Measurements from ENCODE around the gene SCFD1. TPM values are rescaled to one million over a fixed set of nuclear protein-coding genes. Genes with fewer than 3 reads are reported as not detected.

Gene SCFD1
- total RNA-seq, 6 experiments from 2014 or later = 26.5 to 44.6 (median 34.8) TPM

- DNase-seq (no peak), ATAC-seq (no peak)
- no peak for TF ChIP-seq POLR2A (IDR thresholded peaks at IDR 0.05)
- no peak for TF ChIP-seq CTCF (IDR thresholded peaks at IDR 0.05)
- WGBS (ENCODE audit: insufficient coverage, low coverage, low lambda C conversion rate, missing lambda C conversion rate) = 71% methylated on average over 3 of the region's 3 CpGs
- H3K27ac ChIP-seq = no peak overlapping the region
- intact Hi-C loops (cut with DNase I) = no loop called here
- H3K9me3 ChIP-seq = no peaks in the 10 kb centered on the region
- no peak overlapping the region for H3K4me3 ChIP-seq
- no peaks in the 10 kb centered on the region for H3K4me1 ChIP-seq
- H3K27me3 ChIP-seq = no peaks in the 10 kb centered on the region
- H3K36me3 ChIP-seq = no peaks in the 10 kb centered on the region
Observed at GRCh38 chr14:30587141-30587540, 35.0 kb upstream of the SCFD1 start.

DNA sequence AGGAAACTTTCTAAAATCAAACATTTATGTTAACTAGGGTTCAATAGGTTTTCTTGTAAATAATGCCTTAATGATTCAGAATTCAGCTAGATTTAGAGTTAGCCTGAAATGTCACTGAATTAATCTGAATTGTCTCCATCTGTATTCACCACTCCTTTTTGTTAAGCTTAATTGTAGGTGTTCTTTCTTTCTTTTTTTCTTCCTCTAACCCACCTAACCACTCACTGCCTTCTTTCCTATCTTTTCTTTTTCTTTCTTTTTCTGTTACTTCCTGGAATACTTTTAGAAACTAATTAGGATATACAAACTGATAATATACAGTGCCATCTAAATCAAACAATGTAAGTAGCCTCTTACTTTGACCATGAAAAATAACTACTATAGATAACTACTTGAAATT is 33.2 kb upstream of the SCFD1 start:
- no peak for ATAC-seq
- no peak overlapping the region for H3K27ac ChIP-seq
- no peaks in the 10 kb centered on the region for H3K27me3 ChIP-seq
- H3K36me3 ChIP-seq = no peaks in the 10 kb centered on the region
- intact Hi-C loops (cut with DNase I) = no loop called here
- H3K4me3 ChIP-seq = no peak overlapping the region
- H3K9me3 ChIP-seq = no peaks in the 10 kb centered on the region
- DNase-seq = no peak
- TF ChIP-seq POLR2A (IDR thresholded peaks at IDR 0.05) (no peak), CTCF (IDR thresholded peaks at IDR 0.05) (no peak)
- no peaks in the 10 kb centered on the region for H3K4me1 ChIP-seq

GRCh38 chr14:30596935-30597334 is 25.2 kb upstream of the SCFD1 start:
- DNase-seq = no peak
- H3K4me3 ChIP-seq = no peak overlapping the region
- 73% methylated on average over 1 of the region's 1 CpG for WGBS (ENCODE audit: insufficient coverage, low coverage, low lambda C conversion rate, missing lambda C conversion rate)
- H3K4me1 ChIP-seq = no peaks in the 10 kb centered on the region
- TF ChIP-seq POLR2A (IDR thresholded peaks at IDR 0.05) (no peak), CTCF (IDR thresholded peaks at IDR 0.05) (no peak)
- ATAC-seq = no peak
- intact Hi-C loops (cut with DNase I) = no loop called here
- no peaks in the 10 kb centered on the region for H3K27me3 ChIP-seq
- no peak overlapping the region for H3K27ac ChIP-seq
- no peaks in the 10 kb centered on the region for H3K9me3 ChIP-seq
- H3K36me3 ChIP-seq = peaks cover 0 to 12% (median 0%) of the 10 kb centered on the region in 4 donors

GRCh38 chr14:30597504-30597903 is 24.6 kb upstream of the SCFD1 start:
- no peak overlapping the region for H3K4me3 ChIP-seq
- TF ChIP-seq POLR2A (IDR thresholded peaks at IDR 0.05) (no peak), CTCF (IDR thresholded peaks at IDR 0.05) (no peak)
- H3K27ac ChIP-seq = no peak overlapping the region
- no peaks in the 10 kb centered on the region for H3K9me3 ChIP-seq
- ATAC-seq (no peak), DNase-seq (no peak)
- H3K4me1 ChIP-seq = no peaks in the 10 kb centered on the region
- intact Hi-C loops (cut with DNase I) = no loop called here
- H3K36me3 ChIP-seq = peaks cover 0 to 14% (median 0%) of the 10 kb centered on the region in 4 donors
- H3K27me3 ChIP-seq = no peaks in the 10 kb centered on the region

Data from right lobe of liver (tissue), 6 donors.